ENCODE measurements around the gene SPAAR. TPM values are rescaled to one million over a fixed set of nuclear protein-coding genes. Genes with fewer than 3 reads are reported as not detected.
A peak's percentile ranks its signal among the peaks of the same experiment; 100 is the strongest.

Gene SPAAR
- total and polyA plus RNA-seq, 9 of the 15 experiments (the other 6 are each of a cell fraction or from before 2014, with no cell fraction given) = not detected

DNA sequence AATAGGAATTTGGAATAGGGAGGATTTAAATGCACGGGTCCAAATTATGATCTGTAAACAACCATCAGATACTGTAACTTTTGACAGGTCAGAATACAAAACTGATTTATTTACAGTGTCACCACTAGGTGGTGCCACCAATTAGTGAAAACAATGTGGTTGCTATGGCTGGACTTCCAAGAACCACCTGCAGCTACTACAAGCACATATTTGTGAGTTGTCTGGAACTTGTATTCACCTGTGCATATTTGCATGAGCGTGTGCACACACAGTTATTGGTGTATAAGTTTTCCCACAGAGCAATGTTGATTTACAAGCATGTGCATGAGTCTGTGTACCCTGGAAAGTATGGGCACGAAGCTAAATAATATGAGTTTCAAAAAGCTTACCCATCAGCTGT lies 6.2 kb upstream of the SPAAR start (continued):
- TF ChIP-seq, protein P1, sequence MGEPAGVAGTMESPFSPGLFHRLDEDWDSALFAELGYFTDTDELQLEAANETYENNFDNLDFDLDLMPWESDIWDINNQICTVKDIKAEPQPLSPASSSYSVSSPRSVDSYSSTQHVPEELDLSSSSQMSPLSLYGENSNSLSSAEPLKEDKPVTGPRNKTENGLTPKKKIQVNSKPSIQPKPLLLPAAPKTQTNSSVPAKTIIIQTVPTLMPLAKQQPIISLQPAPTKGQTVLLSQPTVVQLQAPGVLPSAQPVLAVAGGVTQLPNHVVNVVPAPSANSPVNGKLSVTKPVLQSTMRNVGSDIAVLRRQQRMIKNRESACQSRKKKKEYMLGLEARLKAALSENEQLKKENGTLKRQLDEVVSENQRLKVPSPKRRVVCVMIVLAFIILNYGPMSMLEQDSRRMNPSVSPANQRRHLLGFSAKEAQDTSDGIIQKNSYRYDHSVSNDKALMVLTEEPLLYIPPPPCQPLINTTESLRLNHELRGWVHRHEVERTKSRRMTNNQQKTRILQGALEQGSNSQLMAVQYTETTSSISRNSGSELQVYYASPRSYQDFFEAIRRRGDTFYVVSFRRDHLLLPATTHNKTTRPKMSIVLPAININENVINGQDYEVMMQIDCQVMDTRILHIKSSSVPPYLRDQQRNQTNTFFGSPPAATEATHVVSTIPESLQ (CRISPR knock-in tag; IDR thresholded peaks at IDR 0.05) = no peak
- TF ChIP-seq, protein P2, sequence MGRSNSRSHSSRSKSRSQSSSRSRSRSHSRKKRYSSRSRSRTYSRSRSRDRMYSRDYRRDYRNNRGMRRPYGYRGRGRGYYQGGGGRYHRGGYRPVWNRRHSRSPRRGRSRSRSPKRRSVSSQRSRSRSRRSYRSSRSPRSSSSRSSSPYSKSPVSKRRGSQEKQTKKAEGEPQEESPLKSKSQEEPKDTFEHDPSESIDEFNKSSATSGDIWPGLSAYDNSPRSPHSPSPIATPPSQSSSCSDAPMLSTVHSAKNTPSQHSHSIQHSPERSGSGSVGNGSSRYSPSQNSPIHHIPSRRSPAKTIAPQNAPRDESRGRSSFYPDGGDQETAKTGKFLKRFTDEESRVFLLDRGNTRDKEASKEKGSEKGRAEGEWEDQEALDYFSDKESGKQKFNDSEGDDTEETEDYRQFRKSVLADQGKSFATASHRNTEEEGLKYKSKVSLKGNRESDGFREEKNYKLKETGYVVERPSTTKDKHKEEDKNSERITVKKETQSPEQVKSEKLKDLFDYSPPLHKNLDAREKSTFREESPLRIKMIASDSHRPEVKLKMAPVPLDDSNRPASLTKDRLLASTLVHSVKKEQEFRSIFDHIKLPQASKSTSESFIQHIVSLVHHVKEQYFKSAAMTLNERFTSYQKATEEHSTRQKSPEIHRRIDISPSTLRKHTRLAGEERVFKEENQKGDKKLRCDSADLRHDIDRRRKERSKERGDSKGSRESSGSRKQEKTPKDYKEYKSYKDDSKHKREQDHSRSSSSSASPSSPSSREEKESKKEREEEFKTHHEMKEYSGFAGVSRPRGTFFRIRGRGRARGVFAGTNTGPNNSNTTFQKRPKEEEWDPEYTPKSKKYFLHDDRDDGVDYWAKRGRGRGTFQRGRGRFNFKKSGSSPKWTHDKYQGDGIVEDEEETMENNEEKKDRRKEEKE (IDR thresholded peaks at IDR 0.05; ENCODE audit: borderline replicate concordance in 1 of 2, control insufficient read depth in 1 of 2, low read depth in 2 of 2, low read length in 1 of 2) = no peak
- TF ChIP-seq YY1 (IDR thresholded peaks at IDR 0.05; ENCODE audit: borderline replicate concordance in 1 of 3, control insufficient read depth in 1 of 3, extremely low read depth in 1 of 3, insufficient read depth in 3 of 3, insufficient read length in 1 of 3, insufficient replicate concordance in 2 of 3, low read depth in 1 of 3, low read length in 2 of 3) (no peak), PHF20 (IDR thresholded peaks at IDR 0.05; ENCODE audit: partially characterized antibody) (no peak), HSF4 (CRISPR knock-in tag; IDR thresholded peaks at IDR 0.05; ENCODE audit: borderline replicate concordance) (no peak), DPF2 (IDR thresholded peaks at IDR 0.05) (no peak), NFIX (CRISPR knock-in tag; IDR thresholded peaks at IDR 0.05; ENCODE audit: low read depth) (no peak), SIRT6 (IDR thresholded peaks at IDR 0.05; ENCODE audit: low read depth, low read length) (no peak), MEIS2 (IDR thresholded peaks at IDR 0.05; ENCODE audit: partially characterized antibody) (peak; percentile 68), ZKSCAN8 (CRISPR knock-in tag; IDR thresholded peaks at IDR 0.05) (no peak), ZEB2 (IDR thresholded peaks at IDR 0.05) (no peak), HNRNPUL1 (IDR thresholded peaks at IDR 0.05; ENCODE audit: low read length) (no peak), NFE2 (IDR thresholded peaks at IDR 0.05; ENCODE audit: low read depth) (no peak), DIDO1 (tag; IDR thresholded peaks at IDR 0.05; ENCODE audit: low read depth) (no peak), ZNF134 (CRISPR knock-in tag; conservative IDR thresholded peaks at IDR 0.05) (no peak), TEAD2 (tag; IDR thresholded peaks at IDR 0.05) (no peak), ZNF3 (CRISPR knock-in tag; IDR thresholded peaks at IDR 0.05) (no peak)
- TF ChIP-seq, protein P3, sequence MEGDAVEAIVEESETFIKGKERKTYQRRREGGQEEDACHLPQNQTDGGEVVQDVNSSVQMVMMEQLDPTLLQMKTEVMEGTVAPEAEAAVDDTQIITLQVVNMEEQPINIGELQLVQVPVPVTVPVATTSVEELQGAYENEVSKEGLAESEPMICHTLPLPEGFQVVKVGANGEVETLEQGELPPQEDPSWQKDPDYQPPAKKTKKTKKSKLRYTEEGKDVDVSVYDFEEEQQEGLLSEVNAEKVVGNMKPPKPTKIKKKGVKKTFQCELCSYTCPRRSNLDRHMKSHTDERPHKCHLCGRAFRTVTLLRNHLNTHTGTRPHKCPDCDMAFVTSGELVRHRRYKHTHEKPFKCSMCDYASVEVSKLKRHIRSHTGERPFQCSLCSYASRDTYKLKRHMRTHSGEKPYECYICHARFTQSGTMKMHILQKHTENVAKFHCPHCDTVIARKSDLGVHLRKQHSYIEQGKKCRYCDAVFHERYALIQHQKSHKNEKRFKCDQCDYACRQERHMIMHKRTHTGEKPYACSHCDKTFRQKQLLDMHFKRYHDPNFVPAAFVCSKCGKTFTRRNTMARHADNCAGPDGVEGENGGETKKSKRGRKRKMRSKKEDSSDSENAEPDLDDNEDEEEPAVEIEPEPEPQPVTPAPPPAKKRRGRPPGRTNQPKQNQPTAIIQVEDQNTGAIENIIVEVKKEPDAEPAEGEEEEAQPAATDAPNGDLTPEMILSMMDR (IDR thresholded peaks at IDR 0.05 in 2 of 3, conservative IDR thresholded peaks at IDR 0.05 in 1 of 3; ENCODE audit: insufficient read depth in 2 of 3, low read depth in 1 of 3, low read length in 3 of 3) = peak; percentile 56 to 76 (median 62); a peak in 5 of 6 replicates
- TF ChIP-seq, protein P4, sequence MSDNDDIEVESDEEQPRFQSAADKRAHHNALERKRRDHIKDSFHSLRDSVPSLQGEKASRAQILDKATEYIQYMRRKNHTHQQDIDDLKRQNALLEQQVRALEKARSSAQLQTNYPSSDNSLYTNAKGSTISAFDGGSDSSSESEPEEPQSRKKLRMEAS (CRISPR knock-in tag; IDR thresholded peaks at IDR 0.05) = no peak
- TF ChIP-seq, protein P5, sequence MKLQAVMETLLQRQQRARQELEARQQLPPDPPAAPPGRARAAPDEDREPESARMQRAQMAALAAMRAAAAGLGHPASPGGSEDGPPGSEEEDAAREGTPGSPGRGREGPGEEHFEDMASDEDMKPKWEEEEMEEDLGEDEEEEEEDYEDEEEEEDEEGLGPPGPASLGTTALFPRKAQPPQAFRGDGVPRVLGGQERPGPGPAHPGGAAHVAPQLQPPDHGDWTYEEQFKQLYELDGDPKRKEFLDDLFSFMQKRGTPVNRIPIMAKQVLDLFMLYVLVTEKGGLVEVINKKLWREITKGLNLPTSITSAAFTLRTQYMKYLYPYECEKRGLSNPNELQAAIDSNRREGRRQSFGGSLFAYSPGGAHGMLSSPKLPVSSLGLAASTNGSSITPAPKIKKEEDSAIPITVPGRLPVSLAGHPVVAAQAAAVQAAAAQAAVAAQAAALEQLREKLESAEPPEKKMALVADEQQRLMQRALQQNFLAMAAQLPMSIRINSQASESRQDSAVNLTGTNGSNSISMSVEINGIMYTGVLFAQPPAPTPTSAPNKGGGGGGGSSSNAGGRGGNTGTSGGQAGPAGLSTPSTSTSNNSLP (IDR thresholded peaks at IDR 0.05; ENCODE audit: borderline replicate concordance, low read depth, low read length) = no peak

Measured in K562 (cell line).